Left lung (tissue), 10 donors: ENCODE data around the gene DNHD1. TPM values are rescaled to one million over a fixed set of nuclear protein-coding genes. Genes with fewer than 3 reads are reported as not detected.
A peak's percentile ranks its signal among the peaks of the same experiment; 100 is the strongest.

ENCODE experiments used
- ATAC-seq: fragments of 200-7000 bp; cut with Tn5 transposase; one replicate; pipeline ENCODE4 v1.9.1; 2020; ENCODE audit warnings: moderate library complexity
- DNase-seq, 4 donors: peaks; one replicate each; pipeline ENCODE4 v3.0.0-alpha.2; 2013 to 2020
- H3K27ac ChIP-seq, 2 donors: fragments of 200-600 bp; sonication (generic) in 1 of 2; one replicate each; pipeline versions ENCODE4 v1.5.0 to v1.8.0; 2020 to 2021
- H3K27me3 ChIP-seq, 2 donors: fragments of 200-600 bp; sonication (generic) in 1 of 2; one replicate each; pipeline versions ENCODE4 v1.5.0 to v1.8.0; 2020 to 2021
- H3K36me3 ChIP-seq, 2 donors: fragments of 200-600 bp; sonication (generic) in 1 of 2; one replicate each; pipeline versions ENCODE4 v1.5.0 to v1.8.0; 2020 to 2021
- H3K4me1 ChIP-seq, 2 donors: fragments of 200-600 bp; one replicate each; pipeline ENCODE4 v1.8.0; 2021
- H3K4me3 ChIP-seq, 2 donors: fragments of 200-600 bp; sonication (generic) in 1 of 2; one replicate each; pipeline versions ENCODE4 v1.5.0 to v1.8.0; 2020 to 2021; ENCODE audit warnings: mild to moderate bottlenecking in 1 of 2
- H3K9me3 ChIP-seq, 2 donors: fragments of 200-600 bp; sonication (generic) in 1 of 2; one replicate each; pipeline versions ENCODE4 v1.5.0 to v1.8.0; 2020 to 2021
- CTCF ChIP-seq, 2 donors: fragments of 200-600 bp; sonication (generic) in 1 of 2; IDR thresholded peaks; one replicate each; pipeline versions ENCODE4 v1.5.0 to v1.8.0; 2021; ENCODE audit warnings: antibody characterized with exemption in 2 of 2
- intact Hi-C, 2 donors: fragments of 100-400 bp; cut with DNase I; formaldehyde crosslinking; loops; one replicate each; pipeline versions ENCODE4 v1.11.2 to v1.14.2; 2022
- polyA plus RNA-seq, 6 donors: library from polyadenylated mRNA; unstranded; fragments of 120-200 nt; gene quantifications; one replicate each; pipeline ENCODE4 v1.2.1, GENCODE V29; 2013; ENCODE audit not compliant: insufficient read length in 6 of 6
- total RNA-seq, 2 donors: library from RNA; stranded (reverse); fragmentation: NEBNext Ultra II Directional; extraction: Animal tissue kit (Norgen Biotek cat#: 25700); gene quantifications; one replicate each; pipeline ENCODE4 v1.2.1, GENCODE V29; 2021
- donor health status: DM: no; HTN: yes; CAD: no.
- donor health status: DM: no; HTN: no; CAD: no.

DNHD1 gene
- total and polyA plus RNA-seq, 8 donors, result 7.1 to 18.6 (median 15.5) TPM

GRCh38 chr11:6498121-6498520 lies 1.0 kb downstream of the DNHD1 start:
- ATAC-seq (peak; percentile 70), DNase-seq (peak in 2 of 4 donors; percentile 26 to 33)
- Histone ChIP-seq H3K4me1 (no peaks in the 10 kb centered on the region), H3K27ac (no peak overlapping the region), H3K4me3 (no peak overlapping the region), H3K36me3 (peaks cover 0 to 48% of the 10 kb centered on the region in 2 donors), H3K9me3 (no peaks in the 10 kb centered on the region), H3K27me3 (no peaks in the 10 kb centered on the region)
- no peak for TF ChIP-seq CTCF (IDR thresholded peaks at IDR 0.05)
- intact Hi-C loops, result no loop called here

GRCh38 chr11:6498544-6498943 lies 1.5 kb downstream of the DNHD1 start:
- Histone ChIP-seq H3K27me3 (no peaks in the 10 kb centered on the region), H3K4me3 (no peak overlapping the region), H3K4me1 (no peaks in the 10 kb centered on the region), H3K9me3 (no peaks in the 10 kb centered on the region), H3K36me3 (peaks cover 0 to 49% of the 10 kb centered on the region in 2 donors), H3K27ac (no peak overlapping the region)
- intact Hi-C loops, result no loop called here
- DNase-seq (no peak), ATAC-seq (no peak)
- no peak for TF ChIP-seq CTCF (IDR thresholded peaks at IDR 0.05)

DNA sequence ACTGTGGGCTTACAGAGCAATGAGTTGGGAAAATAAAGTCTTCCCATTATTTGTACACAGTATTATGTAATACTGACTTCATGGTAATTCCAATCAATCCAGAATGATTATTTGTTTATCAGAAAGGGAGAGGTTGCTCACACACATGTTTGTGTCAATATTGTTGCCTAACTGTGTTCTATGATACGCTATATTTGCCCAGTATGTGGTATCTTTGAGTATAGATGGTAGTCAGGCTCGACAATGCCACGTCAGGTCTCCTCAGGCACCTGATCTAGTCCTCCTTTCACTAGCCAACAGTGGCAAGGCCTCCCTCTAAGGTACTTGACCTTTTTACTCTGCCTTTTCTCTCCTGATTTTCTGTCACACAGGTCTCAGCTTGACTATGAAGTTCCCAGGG lies 5.3 kb downstream of the DNHD1 start:
- no peak for TF ChIP-seq CTCF (IDR thresholded peaks at IDR 0.05)
- intact Hi-C loops, result loop anchor here in 1 of 2 donors (5.0 to 10.0 kb wide), 2 partner anchors 68 to 120 kb away; no protein-coding TSS in a partner anchor

GRCh38 chr11:6504166-6504565 lies 7.1 kb downstream of the DNHD1 start:
- H3K4me1 ChIP-seq, result no peaks in the 10 kb centered on the region
- H3K27ac ChIP-seq, result no peak overlapping the region
- ATAC-seq (no peak), DNase-seq (no peak)
- no peaks in the 10 kb centered on the region for H3K9me3 ChIP-seq
- no peak overlapping the region for H3K4me3 ChIP-seq
- no peaks in the 10 kb centered on the region for H3K27me3 ChIP-seq
- TF ChIP-seq CTCF (IDR thresholded peaks at IDR 0.05), result no peak
- intact Hi-C loops, result loop anchor here in 1 of 2 donors (5.0 to 10.0 kb wide), 2 partner anchors 69 to 122 kb away; no protein-coding TSS in a partner anchor
- peaks cover 0 to 33% of the 10 kb centered on the region in 2 donors for H3K36me3 ChIP-seq

More for the DNA sequence above, 5.3 kb downstream of the DNHD1 start:
- ATAC-seq (no peak), DNase-seq (no peak)
- H3K4me3 ChIP-seq, result no peak overlapping the region
- H3K36me3 ChIP-seq, result peaks cover 0 to 49% of the 10 kb centered on the region in 2 donors
- H3K27me3 ChIP-seq, result no peaks in the 10 kb centered on the region
- H3K27ac ChIP-seq, result no peak overlapping the region
- H3K4me1 ChIP-seq, result no peaks in the 10 kb centered on the region
- no peaks in the 10 kb centered on the region for H3K9me3 ChIP-seq

GRCh38 chr11:6505577-6506240 lies 8.6 kb downstream of the DNHD1 start:
- Histone ChIP-seq H3K4me1 (no peaks in the 10 kb centered on the region), H3K27ac (no peak overlapping the region), H3K9me3 (no peaks in the 10 kb centered on the region), H3K36me3 (peaks cover 0 to 34% of the 10 kb centered on the region in 2 donors), H3K4me3 (no peak overlapping the region), H3K27me3 (no peaks in the 10 kb centered on the region)
- TF ChIP-seq CTCF (IDR thresholded peaks at IDR 0.05), result peak; percentile 63 to 64
- intact Hi-C loops, result loop anchor here in 1 of 2 donors (10.0 kb wide), 1 partner anchor 71 kb away; no protein-coding TSS in a partner anchor
- DNase-seq, result peak in 2 of 4 donors; percentile 10 to 39
- peak; percentile 84 for ATAC-seq
